Brain pericyte (primary cell): ENCODE results near the gene BICDL1.
"Not testable (repeated sequence)": the region's sequence is repeated elsewhere in the genome, so short reads cannot be mapped to it uniquely, and the experiment has no call there.

Experiments used
- DNase-seq: peaks from one replicate; pipeline ENCODE4 v3.0.0-alpha.2; 2012; ENCODE audit warnings: low read depth, low spot score

The BICDL1 gene, protein sequence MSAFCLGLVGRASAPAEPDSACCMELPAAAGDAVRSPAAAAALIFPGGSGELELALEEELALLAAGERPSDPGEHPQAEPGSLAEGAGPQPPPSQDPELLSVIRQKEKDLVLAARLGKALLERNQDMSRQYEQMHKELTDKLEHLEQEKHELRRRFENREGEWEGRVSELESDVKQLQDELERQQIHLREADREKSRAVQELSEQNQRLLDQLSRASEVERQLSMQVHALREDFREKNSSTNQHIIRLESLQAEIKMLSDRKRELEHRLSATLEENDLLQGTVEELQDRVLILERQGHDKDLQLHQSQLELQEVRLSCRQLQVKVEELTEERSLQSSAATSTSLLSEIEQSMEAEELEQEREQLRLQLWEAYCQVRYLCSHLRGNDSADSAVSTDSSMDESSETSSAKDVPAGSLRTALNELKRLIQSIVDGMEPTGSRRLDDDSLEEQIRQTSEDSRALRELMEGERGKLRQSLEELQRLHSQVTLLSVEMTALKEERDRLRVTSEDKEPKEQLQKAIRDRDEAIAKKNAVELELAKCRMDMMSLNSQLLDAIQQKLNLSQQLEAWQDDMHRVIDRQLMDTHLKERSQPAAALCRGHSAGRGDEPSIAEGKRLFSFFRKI

DNA sequence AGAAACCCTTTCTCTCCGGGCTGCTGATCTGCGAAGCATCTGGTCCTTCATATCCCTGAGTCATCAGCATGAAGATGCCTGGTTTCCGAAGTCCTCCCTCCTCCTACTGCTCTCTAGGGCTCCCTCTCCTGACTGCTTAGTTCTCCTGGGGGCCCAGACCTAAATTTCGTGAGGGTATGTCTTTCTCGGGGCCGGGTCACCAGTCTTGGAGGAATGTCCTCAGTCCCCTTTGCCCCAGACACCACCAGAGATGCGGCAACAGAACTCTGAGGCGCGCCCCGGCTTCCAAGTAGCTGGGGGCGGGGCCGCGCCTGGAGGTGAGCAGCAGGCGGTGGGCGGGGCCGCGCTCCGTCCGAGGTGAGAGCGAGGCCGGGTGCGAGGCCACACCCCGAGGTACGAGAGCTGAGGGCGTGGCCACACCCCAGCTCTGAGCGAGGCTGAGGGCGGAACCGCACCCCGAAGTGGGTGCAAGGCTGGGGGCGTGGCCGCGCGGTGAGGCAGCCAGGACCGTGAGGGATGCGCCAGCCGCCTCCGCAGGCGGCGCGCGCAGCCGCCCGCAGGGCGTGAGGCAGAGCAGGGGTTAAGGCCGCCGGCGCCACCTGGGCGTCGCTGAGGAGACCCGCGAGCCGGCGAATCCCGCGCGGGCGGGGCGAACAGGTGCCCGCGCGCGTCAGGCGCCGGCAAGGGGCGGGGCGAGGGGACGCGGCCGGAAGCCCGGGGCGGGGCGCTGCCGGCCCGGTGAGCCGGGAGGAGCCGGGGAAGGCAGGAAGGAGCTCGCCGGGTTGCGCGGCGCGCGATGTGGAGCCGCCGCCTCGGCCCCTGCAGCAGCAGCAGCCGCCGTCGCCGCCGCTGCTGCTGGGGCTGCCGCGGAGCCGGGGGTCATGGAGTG, at the start of gene BICDL1:
Gene BICDL1 (plus strand): TSS at position 765 of the 889 bp plus-strand sequence. CDS start 633 bp downstream, outside the sequence.
- no peak for DNase-seq

DNA sequence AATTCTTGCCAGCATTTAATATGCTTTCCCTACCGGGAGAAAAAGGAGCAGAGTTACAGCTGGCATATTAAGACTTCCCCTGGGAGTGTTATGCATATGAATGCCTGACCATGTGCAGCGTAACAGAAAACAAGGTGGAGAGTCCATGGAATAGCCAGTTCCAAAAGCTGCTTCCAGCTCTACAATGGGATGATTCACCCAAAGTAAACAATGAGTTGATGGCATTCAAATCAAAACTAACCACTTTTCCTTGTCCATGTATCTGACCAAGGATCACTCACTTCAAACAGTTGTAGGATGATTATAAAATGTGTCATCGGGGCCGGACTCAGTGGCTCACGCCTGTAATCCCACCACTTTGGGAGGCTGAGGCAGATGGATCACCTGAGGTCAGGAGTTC, 48.1 kb upstream of the BICDL1 start:
- no peak for DNase-seq

DNA sequence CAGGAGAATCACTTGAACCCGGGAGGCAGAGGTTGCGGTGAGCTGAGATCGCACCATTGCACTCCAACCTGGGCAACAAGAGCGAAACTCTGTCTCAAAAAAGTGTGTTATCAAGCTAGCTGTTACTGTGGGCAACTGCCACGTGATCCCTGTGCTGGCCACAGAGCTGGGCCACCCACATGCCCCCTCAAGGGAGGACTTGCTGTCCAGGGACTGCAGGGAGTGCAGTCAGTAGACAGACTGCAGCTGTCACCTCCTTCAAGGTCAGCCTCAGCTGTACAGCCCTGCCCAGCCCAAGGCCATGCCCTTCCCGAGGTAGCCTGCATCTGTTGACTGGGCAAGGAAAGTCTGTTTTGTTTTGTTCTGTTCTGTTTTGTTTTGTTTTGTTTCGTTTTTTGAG, 46.6 kb upstream of the BICDL1 start:
- no peak for DNase-seq

DNA sequence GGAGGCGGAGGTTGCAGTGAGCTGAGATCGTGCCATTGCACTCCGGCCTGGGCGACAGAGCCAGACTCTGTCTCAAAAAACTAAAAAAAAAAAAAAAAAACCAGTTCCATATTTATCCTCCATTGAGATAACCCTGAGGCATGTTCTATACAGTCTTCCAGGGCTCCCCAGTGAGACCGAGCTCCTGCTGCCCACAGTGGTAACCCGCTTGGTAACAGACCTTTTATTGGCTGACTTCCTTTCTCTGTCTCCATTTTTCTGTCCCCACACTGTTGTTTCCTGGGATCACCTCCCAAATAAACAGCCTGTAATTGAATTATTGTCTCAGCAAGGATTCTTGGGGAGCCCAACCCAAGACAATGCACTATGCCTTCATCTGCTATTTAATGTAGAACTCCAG, 42.8 kb upstream of the BICDL1 start:
- no peak for DNase-seq

DNA sequence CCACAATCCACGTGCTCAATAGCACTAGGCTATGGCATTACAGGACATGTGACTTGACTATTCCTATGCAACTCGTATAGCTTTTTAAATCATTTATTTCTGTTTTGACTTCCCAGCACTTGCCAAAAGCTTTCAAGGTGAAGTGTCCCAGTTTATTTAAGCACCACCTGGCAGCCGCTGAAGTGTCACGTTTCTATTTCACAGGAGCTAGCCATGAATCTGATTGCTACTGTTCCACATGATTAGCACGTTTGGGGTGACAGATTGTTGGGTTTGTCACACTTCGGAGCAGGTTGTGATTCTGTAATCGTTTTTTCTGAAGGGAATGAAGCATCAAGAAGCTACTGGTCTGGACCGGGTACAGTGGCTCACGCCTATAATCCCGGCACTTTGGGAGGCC, 39.9 kb upstream of the BICDL1 start:
- DNase-seq = no peak

DNA sequence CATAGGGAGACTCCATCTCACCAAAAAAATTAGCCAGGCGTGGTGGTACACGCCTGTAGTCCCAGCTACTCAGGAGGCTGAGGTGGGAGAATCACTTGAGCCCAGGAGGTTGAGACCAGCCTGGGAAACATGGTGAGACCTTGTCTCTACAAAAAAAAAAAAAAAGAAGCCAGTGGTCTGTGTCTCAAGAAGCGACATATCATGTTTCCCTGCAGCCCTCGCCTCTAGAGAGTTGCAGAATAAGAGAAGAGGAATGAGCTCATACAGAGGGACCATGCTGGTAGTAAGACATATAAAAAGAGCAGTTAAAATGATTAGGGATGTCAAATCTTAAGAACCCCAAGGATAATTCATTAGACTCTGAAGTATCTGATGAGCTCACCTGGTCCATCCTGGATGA, 39.4 kb upstream of the BICDL1 start:
- no peak for DNase-seq

DNA sequence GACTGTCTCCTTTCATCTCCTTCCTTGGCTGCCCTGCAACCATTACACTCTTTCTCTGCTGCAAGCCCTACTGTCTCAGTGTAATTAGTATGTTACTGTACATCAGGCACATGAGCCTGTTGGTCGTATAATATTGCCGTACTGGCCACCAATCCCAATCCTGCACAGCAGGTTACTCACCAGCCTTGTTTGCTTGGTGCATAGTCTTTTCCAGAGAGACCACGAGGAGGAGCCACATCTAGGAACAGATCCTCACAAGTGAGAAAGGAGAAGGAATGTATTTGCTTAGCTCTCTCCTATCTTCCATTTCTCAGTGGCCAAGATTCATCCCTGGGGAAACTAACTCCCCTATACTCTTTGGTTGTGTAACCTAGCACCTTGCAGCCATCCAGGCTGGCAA, 33.0 kb upstream of the BICDL1 start:
- DNase-seq = no peak

DNA sequence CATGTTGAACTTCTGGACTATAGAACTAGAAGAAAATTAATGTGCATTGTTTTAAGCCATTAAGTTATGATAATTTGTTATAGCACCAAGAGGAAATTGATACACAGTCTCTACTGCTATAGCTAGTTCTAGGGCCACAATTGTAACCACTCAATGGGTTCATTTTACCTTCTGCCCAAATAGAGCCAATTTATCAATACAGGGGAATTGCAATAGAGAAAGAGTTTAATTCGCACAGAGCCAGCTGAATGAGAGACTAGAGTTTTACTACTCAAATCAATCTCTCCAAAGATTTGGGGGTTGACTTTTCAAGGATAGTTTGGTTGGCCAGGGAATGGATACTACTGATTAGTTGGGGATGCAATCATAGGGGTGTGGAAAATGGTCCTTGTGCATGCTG, 31.9 kb upstream of the BICDL1 start:
- DNase-seq = no peak

DNA sequence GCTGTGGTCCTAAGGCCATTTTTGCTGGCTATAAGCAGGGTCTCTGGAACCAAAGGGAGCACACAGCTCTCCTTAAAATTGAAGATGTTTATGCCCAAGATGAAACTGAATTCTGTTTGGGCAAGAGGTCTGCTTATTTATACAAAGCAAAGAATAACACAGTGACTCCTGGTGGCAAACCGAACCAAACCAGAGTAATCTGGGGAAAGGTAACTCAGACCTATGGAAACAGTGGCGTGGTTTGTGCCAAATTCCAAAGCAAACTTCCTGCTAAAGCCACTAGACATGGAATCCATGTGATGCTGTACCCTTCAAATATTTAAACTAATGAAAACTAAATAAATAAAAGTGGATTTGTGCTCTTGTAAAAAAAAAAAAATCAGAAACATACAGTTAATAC, 29.6 kb upstream of the BICDL1 start:
- DNase-seq = no peak

DNA sequence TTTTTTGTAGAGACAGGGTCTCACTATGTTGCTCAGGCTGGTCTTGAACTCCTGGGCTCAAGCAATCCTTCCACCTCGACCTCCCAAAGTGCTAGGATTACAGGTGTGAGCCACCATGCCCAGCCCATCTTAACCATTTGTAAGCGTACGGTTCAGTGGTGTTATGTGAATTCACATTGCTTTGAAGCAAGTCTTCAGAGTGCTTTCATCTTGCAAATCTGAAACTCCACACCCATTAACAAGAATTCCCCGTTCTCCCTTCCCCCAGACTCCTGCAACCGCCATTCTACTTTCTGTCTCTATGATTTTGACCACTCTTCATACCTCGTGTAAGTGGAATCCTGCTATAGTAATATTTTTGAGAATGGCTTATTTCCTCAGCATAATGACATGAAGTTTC, 24.9 kb upstream of the BICDL1 start:
- no peak for DNase-seq

DNA sequence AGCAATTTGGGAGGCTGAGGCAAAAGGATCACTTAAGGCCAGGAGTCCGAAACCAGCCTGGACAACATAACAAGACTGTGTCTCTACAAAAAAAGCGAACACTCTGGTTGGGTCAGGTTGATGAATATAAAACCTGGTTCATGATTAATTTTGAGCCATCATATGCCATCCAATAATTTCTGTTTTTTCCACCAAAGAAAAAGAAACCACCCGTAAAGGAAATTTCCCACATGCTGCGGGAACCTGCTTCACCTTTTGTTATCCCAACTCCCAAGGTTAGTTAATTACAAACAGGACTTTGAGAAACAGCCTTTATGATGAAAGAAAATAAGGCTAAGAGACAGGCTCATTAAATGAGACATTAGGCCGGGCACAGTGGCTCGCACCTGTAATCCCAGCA, 24.1 kb upstream of the BICDL1 start:
- DNase-seq = no peak

DNA sequence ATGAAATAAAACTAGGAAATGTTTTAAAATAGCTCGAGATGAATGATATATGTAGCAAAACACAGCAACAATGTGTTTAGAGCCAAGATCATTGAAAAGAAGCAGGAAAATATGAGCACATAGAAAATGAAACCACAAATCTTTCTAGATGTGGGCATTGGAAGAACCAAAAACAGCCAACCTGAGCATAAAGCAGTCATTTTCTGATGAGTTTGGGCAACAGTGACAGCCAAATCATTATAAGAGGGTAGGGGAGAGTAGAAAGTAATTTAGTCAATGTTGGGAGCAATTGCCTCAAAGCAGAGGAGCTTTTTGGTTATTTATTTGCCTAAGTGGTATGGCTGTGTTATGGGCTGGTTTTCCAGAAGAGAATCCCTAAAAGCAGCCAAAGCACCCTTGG, 8.8 kb upstream of the BICDL1 start:
- no peak for DNase-seq

DNA sequence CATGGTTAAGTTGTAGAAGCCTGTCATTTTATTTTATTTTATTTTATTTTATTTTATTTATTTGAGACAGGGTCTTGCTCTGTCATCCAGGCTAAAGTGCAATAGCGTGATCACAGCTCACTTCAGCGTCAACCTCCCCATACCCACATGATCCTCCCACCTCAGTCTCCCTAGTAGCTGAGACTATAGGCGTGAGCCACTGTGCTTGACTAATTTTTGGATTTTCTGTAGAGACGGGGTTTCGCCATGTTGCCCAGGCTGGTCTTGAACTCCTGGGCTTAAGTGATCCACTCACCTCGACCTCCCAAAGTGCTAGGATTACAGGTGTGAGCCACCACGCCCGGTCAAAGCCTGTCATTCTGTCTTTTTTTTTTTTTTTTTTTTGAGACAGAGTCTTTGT, 8.3 kb upstream of the BICDL1 start:
- DNase-seq = not testable (repeated sequence)

DNA sequence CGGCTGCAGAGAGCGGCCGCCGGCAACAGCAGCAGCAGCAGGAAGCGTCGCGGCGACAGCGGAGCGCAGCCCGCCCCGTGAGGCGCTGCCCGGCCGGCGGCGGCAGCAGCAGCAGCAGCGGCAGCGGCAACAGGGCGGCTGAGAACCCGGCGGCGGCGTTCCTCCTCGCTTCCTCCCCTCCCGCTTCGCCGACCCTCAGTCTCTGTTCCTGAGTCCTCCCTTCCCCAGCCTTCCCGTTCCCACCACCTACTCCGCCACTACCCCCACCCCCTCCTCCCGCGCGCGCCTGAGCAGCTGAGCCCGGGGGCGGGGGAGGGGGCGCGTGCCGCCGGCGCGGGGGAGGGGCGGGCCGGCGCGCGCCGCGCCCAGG, 310 bp downstream of the BICDL1 start:
- no peak for DNase-seq

DNA sequence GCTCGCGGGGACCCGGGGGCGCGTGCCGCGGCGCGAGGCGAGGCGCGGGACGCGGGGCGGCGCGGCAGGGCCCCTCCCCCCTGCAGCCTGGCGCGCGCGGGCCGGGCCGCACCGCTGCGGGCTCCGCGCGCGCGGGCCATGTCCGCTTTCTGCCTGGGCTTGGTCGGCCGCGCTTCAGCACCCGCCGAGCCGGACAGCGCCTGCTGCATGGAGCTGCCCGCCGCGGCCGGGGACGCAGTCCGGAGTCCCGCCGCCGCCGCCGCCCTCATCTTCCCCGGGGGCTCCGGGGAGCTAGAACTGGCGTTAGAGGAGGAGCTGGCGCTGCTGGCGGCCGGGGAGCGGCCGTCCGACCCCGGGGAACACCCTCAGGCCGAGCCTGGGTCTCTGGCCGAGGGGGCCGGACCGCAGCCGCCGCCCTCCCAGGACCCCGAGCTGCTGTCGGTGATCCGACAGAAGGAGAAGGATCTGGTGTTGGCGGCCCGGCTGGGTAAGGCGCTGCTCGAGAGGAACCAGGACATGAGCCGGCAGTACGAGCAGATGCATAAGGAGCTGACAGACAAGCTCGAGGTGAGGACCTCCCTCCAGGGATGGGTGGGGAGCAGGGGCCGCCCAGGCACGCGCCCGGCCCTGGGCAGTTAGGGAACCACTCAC, 820 bp downstream of the BICDL1 start:
- no peak for DNase-seq

DNA sequence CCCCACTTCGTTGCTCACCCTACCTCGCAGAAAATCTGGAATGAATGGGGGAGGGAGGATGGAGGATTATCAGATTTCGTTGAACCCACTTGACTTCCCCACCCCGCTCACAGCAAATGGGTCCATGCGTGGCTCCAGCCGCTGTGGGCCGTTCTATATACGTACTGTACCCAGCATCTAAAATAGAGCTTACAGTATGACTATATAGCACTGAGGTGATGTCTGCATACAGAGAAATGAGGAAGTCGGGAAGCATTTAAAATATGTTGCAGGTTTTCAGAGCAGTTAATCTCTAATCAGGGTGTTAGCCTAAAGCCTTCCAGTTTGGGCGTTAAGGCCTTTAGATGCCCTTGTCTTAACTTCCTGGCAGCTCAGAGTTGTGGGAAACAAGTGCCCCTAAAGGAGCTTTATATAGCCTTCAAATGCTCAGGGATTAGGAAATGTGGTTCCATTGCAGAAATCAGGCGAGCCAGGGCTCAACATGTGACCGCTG, 1.4 kb downstream of the BICDL1 start:
- DNase-seq = no peak

DNA sequence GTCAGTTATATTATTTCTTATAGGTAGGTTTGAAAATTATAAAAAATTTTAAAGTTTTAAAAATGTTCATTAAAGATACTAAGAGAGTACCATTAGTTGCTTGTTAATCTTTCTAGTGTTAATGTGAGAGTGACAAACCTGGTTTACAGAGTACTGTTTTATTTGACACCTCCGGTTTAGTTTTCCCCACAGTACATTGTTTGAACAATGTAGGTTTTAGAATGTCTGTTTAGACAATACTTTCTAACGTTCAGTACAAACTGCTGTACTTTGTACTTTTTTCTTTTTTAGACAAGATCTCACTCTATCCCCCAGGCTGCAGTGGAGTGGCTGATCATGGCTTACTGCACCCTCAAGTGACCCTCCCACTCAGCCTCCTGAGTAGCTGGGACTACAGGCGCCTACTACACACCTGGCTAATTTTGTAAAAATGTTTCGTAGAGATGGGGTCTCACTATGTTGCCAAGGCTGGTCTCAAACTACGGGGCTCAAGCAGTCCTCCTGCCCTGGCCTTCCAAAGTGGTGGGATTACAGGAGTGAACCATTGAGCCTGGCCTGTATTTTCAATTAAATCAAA, 3.2 kb downstream of the BICDL1 start:
- no peak for DNase-seq

DNA sequence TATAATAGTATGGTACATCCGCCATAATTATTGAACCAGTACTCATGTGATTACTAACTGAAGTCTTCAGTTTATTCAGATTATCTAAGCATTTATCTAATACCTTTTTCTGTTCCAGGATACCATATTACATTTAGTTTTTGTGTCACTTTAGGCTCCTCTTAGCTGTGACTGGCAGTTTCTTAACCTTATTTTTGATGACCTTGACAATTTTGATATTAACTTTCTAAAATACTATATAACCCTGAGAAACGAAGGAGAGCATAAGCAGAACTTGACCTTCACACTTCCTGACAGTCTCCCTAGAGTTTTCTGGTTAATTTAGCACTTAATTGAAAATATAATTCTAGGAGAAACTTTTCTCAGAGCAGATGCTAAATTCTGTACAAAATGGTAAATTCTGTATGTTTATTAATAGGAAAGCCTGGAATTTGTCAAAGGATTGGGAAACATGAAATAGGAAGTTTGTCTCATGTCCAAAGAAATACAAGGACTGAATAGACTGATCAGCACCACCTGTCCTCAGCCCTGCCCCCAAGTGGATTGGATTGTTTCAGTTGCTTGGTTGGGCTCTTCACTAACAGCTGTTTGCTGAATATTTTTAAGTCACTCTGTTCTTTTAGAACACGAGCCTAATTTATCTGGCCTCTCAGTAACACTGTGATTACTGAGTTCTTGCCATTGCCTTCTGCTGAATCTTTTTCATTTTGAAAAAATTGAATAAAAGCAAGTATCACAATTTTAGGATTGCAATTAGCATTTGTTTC, 6.0 kb downstream of the BICDL1 start:
- no peak for DNase-seq

DNA sequence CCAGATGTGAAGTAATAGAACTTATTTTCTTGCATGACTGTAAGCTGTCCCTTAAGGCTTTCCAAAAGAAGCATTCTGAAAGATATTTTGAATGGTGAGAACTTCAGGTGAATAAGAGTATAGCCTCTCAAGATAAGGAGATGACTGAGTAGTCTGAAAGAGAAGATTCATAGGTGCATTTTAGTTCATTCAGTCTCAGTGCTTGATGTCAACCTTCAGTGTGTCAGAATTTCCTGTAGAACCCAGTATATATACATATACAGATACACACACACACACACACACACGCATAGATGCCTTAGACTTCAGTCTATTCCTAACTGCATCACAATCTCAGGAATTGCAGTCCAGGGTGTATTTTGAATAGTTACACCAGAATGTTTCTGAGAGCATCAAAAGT, 7.4 kb downstream of the BICDL1 start:
- DNase-seq = no peak

DNA sequence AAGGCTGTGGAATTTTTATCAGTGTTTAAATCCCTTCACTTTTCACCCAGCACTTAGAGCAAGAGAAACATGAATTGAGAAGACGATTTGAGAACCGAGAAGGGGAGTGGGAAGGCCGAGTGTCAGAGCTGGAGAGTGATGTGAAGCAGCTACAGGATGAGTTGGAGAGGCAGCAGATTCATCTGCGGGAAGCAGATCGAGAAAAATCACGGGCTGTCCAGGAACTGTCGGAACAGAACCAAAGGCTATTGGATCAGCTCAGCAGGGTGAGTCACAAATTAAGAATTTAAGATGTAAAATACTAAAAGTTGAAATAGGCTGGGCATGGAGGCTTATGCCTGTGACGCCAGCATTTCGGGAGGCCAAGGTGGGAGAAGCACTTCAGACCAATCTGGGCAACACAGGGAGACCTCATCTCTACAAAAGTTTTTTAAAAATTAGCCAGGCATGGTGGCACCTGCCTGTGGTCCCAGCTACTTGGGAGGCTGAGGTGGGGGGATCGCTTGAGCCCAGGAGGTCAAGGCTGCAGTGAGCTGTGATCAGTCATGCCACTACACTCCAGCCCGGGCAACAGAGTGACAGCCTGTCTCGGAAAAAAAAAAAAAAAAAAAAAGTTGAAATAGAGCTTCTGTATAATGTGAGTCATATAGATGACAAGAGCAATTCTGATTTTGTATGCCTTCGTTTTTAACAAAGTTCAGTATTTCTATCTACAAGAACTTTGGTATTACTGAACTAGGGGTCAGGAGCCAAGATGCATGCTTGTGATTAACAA, 9.6 kb downstream of the BICDL1 start:
- no peak for DNase-seq
